HG02885 (cell line): ENCODE data around the gene SDHAF3.
"Not testable (repeated sequence)": the region's sequence is repeated elsewhere in the genome, so short reads cannot be mapped to it uniquely, and the experiment has no call there.

Experiments
- ATAC-seq: cut with Tn5 transposase; IDR thresholded peaks from one replicate; pipeline ENCODE4 v1.9.1; 2021; ENCODE audit warnings: mild to moderate bottlenecking; ENCODE audit not compliant: unreplicated experiment, poor library complexity

The SDHAF3 gene

GRCh38 chr7:97117372-97118188 is at the start of gene SDHAF3:
Gene SDHAF3 (plus strand): TSS chr7:97117698. CDS start chr7:97117724, 26 bp downstream.
- peak; percentile 90 for ATAC-seq

- ATAC-seq, result not testable (repeated sequence)
These were observed 45.5 kb upstream of the SDHAF3 start for GRCh38 chr7:97072025-97072424.

GRCh38 chr7:97075928-97076327 is 41.6 kb upstream of the SDHAF3 start:
- no peak for ATAC-seq

- ATAC-seq, result no peak
These were observed 39.2 kb upstream of the SDHAF3 start for GRCh38 chr7:97078023-97078969.

- no peak for ATAC-seq
These were observed 38.2 kb upstream of the SDHAF3 start for GRCh38 chr7:97079300-97079699.

- no peak for ATAC-seq
These were observed 35.8 kb upstream of the SDHAF3 start for GRCh38 chr7:97081521-97082300.

- ATAC-seq, result no peak
These were observed 29.1 kb upstream of the SDHAF3 start for GRCh38 chr7:97088364-97088763.

GRCh38 chr7:97089771-97090170 is 27.7 kb upstream of the SDHAF3 start:
- ATAC-seq, result no peak

GRCh38 chr7:97090761-97091353 is 26.6 kb upstream of the SDHAF3 start:
- ATAC-seq, result no peak

GRCh38 chr7:97094284-97094930 is 23.1 kb upstream of the SDHAF3 start:
- no peak for ATAC-seq

GRCh38 chr7:97096037-97096436 is 21.5 kb upstream of the SDHAF3 start:
- ATAC-seq, result no peak

- ATAC-seq, result no peak
These were observed 20.8 kb upstream of the SDHAF3 start for GRCh38 chr7:97096661-97097060.

- peak; percentile 99 for ATAC-seq
These were observed 12.7 kb upstream of the SDHAF3 start for GRCh38 chr7:97104719-97105238.

- no peak for ATAC-seq
These were observed 10.2 kb upstream of the SDHAF3 start for GRCh38 chr7:97107192-97107800.

GRCh38 chr7:97116308-97116707 is 1.2 kb upstream of the SDHAF3 start:
- no peak for ATAC-seq

GRCh38 chr7:97117035-97117371 is 495 bp upstream of the SDHAF3 start:
- no peak for ATAC-seq

GRCh38 chr7:97118306-97118917 is 914 bp downstream of the SDHAF3 start:
- ATAC-seq, result no peak

- ATAC-seq, result no peak
These were observed 2.2 kb downstream of the SDHAF3 start for GRCh38 chr7:97119747-97120146.
